Measurements from ENCODE around the gene NGRN. TPM values are rescaled to one million over a fixed set of nuclear protein-coding genes. Genes with fewer than 3 reads are reported as not detected.

NGRN gene
- total RNA-seq, 2 experiments from 2014 or later: 40.0 to 65.0 TPM

DNA sequence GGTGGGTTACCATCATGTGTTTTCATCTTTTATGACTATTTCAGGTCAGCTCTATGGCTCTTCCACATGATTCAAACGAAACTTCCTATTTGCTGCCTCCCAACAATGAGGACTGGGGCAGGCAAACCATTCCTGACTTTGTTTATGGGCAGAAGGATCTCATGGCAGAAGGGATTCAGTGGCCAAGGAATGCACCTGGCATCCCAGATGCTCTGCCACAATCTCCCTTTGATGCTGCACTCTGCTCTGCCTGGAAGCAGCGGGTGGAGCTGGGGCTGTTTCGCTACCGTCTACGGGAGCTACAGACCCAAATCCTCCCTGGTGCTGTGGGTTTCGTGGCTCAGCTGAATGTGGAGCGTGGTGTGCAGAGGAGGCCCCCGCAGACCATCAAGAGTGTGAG lies 24.6 kb upstream of the NGRN start:
- intact Hi-C loops (cut with micrococcal nuclease; ENCODE audit: unreplicated experiment): no loop called here
- BruUV-seq (replicated peaks): no TSS peak
- Histone ChIP-seq H3K4me3 (ENCODE audit: low read depth, low read length, poor library complexity, severe bottlenecking) (no peak overlapping the region), H3K79me2 (ENCODE audit: insufficient read depth, low read depth, low read length) (no peaks in the 10 kb centered on the region), H3K27ac (ENCODE audit: low read depth, low read length, poor library complexity, severe bottlenecking) (no peak overlapping the region), H4K20me1 (ENCODE audit: insufficient read depth, low read length) (no peaks in the 10 kb centered on the region), H3K9me2 (ENCODE audit: insufficient read depth, low read length) (no peaks in the 10 kb centered on the region), H3K36me3 (ENCODE audit: insufficient read depth, low read length) (peaks cover 20% of the 10 kb centered on the region), H3K4me2 (ENCODE audit: low read length) (no peak overlapping the region), H3K9me3 (ENCODE audit: low read length) (no peaks in the 10 kb centered on the region), H3K4me1 (ENCODE audit: insufficient read depth, low read length, poor library complexity, severe bottlenecking) (no peaks in the 10 kb centered on the region), H2AFZ (ENCODE audit: low read length) (no peak overlapping the region)
- TF ChIP-seq EZH2phosphoT487 (IDR thresholded peaks at IDR 0.05; ENCODE audit: borderline replicate concordance, low read depth, low read length): no peak
- TF ChIP-seq, protein P1, sequence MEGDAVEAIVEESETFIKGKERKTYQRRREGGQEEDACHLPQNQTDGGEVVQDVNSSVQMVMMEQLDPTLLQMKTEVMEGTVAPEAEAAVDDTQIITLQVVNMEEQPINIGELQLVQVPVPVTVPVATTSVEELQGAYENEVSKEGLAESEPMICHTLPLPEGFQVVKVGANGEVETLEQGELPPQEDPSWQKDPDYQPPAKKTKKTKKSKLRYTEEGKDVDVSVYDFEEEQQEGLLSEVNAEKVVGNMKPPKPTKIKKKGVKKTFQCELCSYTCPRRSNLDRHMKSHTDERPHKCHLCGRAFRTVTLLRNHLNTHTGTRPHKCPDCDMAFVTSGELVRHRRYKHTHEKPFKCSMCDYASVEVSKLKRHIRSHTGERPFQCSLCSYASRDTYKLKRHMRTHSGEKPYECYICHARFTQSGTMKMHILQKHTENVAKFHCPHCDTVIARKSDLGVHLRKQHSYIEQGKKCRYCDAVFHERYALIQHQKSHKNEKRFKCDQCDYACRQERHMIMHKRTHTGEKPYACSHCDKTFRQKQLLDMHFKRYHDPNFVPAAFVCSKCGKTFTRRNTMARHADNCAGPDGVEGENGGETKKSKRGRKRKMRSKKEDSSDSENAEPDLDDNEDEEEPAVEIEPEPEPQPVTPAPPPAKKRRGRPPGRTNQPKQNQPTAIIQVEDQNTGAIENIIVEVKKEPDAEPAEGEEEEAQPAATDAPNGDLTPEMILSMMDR (conservative IDR thresholded peaks at IDR 0.05; ENCODE audit: low read length): no peak
- CTCF ChIA-PET (ENCODE audit: unreplicated experiment): no interaction called here
- POLR2A ChIA-PET: interaction anchor here (0.6 kb wide), 1 partner anchor 7 kb away, joined by 3 read pairs; no protein-coding TSS in a partner anchor
- DNase-seq (ENCODE audit: low spot score): no peak

DNA sequence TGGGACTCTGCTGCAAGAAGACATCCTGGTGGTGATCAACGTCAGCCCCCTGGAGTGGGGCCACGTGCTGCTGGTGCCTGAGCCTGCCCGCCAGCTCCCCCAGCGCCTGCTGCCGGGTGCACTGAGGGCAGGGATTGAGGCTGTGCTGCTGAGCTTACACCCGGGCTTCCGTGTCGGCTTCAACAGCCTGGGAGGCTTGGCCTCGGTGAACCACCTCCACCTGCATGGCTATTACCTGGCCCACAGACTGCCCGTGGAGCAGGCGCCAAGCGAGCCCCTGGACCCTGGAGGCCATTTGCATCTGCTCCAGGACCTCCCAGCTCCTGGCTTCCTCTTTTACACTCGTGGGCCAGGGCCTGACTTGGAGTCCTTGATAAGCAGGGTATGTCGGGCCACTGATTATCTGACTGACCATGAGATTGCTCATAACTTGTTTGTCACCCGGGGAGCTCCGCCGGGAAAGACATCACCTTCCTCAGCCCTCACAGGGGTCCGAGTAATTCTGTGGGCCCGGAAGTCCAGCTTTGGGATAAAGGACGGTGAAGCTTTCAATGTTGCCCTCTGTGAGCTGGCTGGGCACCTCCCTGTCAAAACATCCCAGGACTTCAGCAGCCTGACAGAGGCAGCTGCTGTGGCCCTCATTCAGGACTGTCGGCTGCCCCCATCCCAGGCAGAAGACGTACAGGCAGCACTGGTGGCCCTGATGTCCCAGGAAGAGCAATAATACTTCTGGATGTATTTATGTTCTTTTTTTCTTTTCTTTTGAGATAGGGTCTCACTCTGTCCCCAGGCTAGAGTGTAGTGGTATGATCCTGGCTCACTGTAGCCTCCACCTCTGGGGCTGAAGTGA lies 23.9 kb upstream of the NGRN start:
- BruUV-seq (replicated peaks): no TSS peak
- no peaks in the 10 kb centered on the region for H3K4me1 ChIP-seq (ENCODE audit: insufficient read depth, low read length, poor library complexity, severe bottlenecking)
- CTCF ChIA-PET (ENCODE audit: unreplicated experiment): no interaction called here

More for the DNA sequence above, 23.9 kb upstream of the NGRN start:
- H4K20me1 ChIP-seq (ENCODE audit: insufficient read depth, low read length): no peaks in the 10 kb centered on the region
- no peaks in the 10 kb centered on the region for H3K79me2 ChIP-seq (ENCODE audit: insufficient read depth, low read depth, low read length)
- no peak overlapping the region for H2AFZ ChIP-seq (ENCODE audit: low read length)
- intact Hi-C loops (cut with micrococcal nuclease; ENCODE audit: unreplicated experiment): no loop called here
- H3K9me3 ChIP-seq (ENCODE audit: low read length): no peaks in the 10 kb centered on the region
- POLR2A ChIA-PET: no interaction called here
- H3K36me3 ChIP-seq (ENCODE audit: insufficient read depth, low read length): peaks cover 20% of the 10 kb centered on the region
- DNase-seq (ENCODE audit: low spot score): no peak
- H3K9me2 ChIP-seq (ENCODE audit: insufficient read depth, low read length): no peaks in the 10 kb centered on the region
- no peak overlapping the region for H3K4me2 ChIP-seq (ENCODE audit: low read length)
- no peak overlapping the region for H3K27ac ChIP-seq (ENCODE audit: low read depth, low read length, poor library complexity, severe bottlenecking)
- no peak overlapping the region for H3K4me3 ChIP-seq (ENCODE audit: low read depth, low read length, poor library complexity, severe bottlenecking)
- no peak for TF ChIP-seq EZH2phosphoT487 (IDR thresholded peaks at IDR 0.05; ENCODE audit: borderline replicate concordance, low read depth, low read length)
- TF ChIP-seq, protein P1 (conservative IDR thresholded peaks at IDR 0.05; ENCODE audit: low read length): no peak

Measured in OCI-LY7 (cell line).